HG03025 (cell line): ENCODE data around the gene CDK14.

Source experiments
- ATAC-seq: cut with Tn5 transposase; IDR thresholded peaks from one replicate; pipeline ENCODE4 v1.9.1; 2021; ENCODE audit warnings: mild to moderate bottlenecking, moderate library complexity; ENCODE audit not compliant: unreplicated experiment, low FRiP score

Gene CDK14

DNA sequence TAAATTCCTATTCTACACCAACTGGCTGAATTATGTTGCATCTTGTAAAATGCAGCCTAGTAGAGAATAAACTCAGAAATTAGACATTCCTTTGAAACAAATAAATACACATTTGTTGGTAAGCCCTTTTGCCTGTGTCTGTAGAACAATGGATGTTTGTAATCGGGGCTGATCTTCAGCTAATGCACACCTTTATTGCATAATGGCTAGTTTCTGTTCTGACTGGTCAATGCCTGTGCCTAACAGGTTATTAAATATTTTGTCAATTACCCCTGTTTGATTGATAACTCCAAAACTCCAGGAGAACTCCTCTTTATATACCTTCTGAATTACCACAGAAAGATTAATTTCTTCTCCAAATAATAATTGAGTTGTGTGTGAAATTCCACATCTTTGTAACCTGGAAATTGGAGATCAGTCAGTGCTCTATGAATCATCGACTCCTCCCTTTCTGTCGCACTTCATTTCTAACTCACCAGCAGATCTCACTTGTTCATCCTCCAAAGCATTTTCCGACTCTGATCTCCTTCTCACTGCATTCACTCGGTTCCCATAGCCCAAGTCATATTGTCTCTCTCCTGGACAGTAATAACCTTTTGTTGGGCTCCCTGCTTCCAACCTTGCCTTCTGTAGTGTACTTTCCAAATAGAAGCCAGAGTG, 472.1 kb downstream of the CDK14 start:
- no peak for ATAC-seq

DNA sequence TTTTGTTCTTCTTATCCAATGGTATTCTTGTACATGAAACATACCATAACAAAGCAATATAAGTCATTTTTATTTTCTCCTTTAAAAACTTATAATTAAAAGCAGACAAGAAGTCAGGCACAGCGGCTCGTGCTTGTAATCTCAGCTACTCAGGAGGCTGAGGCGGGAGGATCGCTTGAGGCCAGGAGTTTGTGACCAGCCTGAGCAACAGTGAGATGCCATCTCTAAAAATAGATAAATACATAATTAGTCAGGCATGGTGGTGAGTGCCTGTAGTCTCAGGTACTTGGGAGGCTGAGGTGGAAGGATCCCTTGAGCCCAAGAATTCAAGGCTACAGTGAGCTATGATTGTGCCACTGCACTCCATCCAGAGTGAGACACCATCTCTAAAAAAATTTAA, 473.0 kb downstream of the CDK14 start:
- no peak for ATAC-seq

DNA sequence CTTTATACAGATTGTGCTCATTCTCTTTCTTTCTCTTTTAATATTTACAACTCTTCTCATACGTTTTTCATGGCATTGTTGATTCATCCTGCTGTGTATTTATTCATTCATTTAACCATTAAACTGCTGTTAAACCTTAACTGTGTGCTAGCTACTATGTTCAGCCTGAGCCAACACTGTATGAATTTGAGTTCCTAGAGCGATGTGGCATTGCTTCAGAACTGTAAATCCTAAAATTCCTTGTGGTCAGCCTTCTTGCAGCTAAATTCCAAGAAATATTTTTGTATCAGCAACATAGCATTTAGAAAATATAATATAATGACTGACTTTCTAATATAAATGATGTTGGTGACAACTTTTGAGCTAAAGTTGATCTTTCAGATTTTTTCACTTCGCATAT, 483.4 kb downstream of the CDK14 start:
- no peak for ATAC-seq

DNA sequence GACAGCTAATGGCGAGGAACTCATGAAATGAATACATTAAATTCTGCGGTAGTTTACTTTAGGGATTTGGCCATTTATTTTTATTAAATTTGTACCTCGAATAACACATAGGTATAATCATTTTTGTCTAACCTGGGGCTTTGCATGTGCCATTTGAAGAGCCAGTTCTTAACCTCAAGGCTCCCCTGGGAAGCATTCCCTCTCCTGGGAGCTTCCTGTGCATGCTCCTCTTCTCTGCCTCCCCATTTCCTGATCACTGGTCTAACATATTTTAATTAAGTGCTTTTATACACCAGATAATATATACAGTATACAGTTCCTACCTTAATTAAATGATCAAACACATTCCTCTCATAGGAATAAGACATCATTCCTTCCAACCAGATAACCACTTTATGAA, 484.2 kb downstream of the CDK14 start:
- ATAC-seq = no peak

DNA sequence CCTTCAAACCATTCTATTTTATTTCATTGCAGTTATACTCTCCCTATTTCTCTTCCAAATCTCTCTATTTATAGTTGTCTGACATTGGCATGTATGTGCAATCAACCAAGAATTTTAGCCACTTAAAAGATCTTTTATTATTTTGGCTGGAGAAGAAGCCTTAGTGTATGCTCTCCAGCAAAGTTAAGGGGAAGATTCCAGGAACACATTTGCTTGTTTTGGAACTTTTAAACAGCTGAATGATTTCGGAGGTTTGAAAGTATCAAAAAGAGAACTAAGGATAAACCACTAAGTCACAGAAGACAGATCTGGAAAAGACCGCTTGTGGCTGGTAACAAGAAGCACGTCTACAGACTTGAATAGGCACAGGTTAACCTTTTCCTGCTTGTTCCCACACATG, 485.9 kb downstream of the CDK14 start:
- no peak for ATAC-seq

DNA sequence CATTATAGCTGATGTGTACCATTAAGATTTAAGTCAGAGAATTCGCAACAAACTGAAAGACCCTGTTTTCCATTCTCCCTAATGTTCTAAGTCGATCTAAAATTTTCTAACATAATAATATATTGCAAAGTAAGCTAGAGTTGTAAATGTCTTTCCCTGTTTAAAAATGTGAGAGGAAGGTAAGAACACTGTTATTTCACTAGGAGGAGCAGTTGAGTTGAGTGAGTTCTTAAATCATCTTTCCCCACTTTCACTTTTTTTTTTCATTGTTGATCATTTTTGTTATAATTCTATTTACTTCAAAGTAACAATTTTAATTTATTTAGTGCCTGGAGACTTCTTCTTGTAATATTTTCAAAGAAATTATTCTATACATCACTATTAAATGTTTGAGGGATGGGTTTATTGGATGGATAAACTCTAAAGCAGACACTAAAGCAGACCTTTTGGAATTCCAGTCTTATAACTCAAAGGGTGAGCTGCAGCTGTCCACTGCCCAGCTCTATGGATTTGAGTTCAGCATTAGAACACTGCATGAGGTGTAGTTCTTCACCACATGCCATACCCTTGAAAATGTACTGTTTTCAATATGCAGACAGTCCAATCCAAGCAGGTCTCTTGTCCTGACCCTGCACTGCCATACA, 486.9 kb downstream of the CDK14 start:
- ATAC-seq = no peak

DNA sequence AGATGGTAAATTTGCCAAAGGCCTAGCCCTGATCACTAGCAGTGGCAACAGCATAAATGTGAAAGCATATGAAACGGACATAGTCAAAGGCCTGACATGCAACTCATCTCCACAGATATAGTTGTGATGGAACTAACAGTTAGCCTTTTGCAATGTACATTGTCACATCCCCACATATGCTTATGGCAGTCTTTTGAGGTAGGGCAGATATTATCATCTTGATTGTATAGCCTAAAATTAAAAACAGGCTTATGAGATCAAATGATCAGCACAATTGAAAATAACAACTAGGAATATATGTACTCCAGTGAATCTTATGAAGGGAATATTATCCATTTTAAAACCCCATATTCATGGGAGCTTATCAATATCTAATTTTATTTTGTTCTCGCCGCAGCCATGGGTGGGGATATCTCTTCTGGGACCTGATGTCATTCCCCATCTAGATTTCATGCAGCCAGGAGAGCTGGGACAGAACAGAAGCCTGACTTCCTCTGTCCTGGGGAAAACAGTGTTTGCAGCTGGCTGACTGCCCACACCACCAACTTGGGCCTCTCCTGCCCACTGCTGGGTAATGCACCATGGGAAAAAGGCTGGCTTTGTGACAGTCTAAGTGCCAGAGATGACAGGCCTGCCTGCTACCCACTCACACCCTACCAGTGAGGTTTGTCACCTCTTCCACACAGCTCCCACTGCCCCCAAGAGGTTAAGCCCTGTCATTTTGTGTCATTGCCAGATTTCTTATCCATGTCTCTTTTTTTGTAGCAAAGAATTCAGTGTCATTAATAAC, 487.9 kb downstream of the CDK14 start:
- ATAC-seq = no peak

DNA sequence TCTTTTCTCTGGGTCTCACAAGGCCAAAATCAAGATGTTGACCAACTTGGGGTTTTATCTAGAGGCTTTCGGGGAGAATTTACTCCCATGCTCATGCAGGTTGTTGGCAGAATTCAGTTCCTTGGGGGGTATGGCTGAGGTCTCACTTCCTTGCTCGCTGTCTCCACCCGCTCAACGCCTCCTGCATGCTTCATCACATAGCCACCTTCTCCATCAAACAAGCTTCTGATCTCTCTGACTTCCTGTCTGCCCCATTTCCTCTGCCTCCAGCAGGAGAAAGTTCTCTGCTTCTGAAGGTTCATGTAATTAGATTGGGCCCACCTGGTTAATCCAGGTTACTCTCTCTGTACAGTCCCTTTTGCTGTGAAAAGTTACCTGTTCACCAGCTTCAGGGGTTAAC, 489.1 kb downstream of the CDK14 start:
- ATAC-seq = no peak

DNA sequence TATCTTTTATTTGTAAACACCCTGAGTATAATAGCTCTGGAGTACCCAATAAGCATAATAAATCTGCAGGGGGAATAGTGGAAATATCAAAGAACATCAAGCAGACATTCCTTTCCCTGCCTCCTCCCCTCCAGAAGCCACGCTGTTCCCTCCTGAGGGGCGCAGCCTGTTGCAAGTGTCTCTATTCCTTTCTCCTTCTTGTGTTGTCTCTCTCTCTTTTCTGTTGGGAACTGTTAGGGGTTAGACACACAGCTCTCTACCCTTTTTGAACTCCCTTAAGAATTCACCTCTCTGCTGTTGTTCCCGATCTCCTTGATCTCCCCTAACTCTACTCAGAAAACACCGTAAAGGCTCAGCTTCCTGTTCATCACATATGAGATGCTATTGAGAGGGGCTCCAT, 490.1 kb downstream of the CDK14 start:
- no peak for ATAC-seq

DNA sequence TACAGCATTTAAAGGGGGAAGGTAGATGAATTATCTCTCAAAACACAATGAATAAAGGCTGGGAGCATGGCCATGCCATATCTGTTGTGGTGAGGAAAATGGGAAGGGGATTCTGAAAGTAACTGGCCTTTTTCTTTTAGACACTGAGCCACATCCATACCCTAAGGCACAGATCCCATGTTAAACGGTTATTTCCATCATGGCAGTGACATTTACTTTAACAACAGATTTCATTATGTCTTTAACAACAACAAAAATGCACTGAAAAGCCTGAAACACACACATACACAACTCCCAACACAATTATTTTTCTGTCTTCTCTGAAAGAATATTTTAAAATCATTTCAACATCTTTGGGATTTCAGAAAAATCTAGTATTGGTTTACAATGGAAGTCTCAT, 492.0 kb downstream of the CDK14 start:
- no peak for ATAC-seq

DNA sequence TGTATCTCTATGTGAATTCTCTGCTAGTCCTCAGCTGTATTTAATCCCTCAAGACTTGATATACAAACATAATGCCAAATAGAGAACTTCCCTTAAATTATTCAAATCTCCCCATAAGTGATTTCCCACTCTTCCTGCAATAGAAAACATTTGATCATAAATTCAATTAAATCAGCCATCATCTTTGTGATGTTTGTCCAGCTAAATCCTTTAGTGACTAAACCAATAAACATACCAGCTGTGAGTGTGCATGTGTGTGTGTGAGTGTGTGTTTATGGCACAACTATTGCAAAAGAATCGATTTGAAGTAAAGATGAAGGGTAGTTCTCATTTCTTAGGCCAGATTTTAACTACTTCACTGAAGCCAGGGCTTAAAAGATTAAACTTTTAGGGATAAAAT, 492.6 kb downstream of the CDK14 start:
- ATAC-seq = no peak

DNA sequence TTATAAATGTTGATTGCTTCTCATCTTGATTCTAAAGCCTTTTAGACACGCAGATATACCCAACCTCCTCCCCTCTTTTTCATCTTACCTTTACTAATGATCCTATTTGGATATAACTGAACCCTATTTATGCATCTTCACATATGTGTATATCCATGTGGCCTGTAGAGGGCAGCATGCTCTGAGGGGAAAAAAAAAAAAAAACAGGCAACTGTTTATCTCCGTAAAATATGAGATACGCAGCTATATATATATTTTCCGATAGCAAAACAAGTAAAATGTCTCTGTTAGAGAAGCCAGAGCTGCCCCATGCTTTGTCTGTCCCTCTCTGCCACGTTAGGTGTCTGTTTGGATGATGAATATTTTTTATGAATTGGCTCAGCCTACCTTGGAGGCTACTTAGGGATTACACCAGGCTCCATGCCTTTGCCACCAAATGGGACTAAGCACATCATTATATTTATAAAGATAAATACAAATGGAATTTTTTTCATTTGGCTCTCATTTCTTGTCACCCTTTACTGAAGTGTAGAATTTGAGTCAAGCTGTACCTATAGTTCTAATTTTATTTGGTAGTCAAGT, 493.4 kb downstream of the CDK14 start:
- peak; percentile 63 for ATAC-seq

DNA sequence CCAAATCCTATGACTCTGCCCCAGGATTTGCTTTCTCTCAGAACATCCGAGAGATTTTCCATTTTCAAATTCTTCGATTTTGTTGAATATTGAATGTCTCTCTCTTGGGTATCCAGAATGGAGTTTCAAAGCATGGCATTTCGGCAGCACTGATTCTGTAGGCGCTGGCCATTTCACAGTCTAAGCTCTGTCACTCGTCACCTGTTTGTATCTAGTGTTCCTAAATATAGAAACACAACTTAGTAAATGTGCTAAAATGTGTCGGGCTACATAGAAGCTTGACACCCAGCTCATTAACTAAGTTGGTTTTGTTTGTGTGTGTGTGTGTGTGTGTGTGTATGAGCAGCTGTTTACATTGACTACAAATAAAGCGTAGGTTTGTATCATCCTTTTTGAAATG, 494.6 kb downstream of the CDK14 start:
- no peak for ATAC-seq

DNA sequence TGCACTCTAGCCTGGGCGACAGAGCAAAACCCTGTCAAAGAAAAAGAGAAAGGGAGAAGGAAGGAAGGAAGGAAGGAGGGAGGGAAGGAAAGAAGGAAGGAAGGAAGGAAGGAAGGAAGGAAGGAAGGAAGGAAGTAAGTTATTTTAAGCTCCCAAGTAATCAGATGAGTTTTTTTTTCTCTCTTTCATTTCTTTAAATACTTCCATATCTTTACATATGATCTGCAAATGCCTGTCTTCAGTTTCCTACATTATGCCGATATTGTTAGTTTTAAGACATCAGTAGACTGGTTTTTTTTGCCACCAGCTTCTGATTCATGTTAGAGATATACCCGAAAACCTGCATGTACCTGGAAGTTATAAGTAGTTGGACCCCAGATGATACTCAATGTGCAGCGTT, 495.5 kb downstream of the CDK14 start:
- no peak for ATAC-seq

DNA sequence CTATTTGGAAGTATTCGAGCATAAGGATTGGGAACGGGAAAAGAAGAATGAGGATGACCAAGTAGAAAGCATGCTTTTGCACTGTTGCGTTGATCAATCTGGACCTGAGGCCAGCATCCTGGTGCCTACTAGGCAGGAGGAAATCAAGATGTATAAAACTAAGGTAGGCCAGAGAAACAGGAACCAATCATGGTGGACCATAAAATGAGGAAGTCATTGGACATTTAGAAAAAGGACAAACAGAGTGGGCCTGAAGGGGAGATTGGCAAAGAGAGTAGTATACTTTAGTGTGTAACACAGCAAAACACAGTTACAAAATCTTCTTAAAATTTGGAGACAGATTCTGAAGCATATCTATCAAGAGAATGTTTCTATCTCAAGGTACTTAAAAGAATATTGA, 497.1 kb downstream of the CDK14 start:
- ATAC-seq = no peak

DNA sequence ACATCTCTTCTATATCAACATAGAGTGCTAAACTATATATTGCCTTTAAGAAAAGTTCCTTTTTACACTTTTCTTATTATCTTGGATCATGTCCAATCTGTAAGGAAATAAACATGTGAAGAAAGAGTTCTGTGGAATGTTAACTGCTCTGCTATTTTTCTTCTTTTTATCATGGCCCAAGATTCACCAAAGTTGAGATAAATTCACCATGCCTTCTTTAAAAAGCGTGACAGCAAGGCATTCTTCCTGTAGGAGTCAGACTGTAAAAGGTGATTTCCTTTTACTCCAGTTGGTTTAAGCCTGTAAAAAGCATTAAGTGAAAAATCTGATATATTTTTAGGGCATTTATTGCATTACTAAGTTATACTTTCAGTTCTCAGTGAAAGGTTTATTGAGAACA, 502.4 kb downstream of the CDK14 start:
- no peak for ATAC-seq

DNA sequence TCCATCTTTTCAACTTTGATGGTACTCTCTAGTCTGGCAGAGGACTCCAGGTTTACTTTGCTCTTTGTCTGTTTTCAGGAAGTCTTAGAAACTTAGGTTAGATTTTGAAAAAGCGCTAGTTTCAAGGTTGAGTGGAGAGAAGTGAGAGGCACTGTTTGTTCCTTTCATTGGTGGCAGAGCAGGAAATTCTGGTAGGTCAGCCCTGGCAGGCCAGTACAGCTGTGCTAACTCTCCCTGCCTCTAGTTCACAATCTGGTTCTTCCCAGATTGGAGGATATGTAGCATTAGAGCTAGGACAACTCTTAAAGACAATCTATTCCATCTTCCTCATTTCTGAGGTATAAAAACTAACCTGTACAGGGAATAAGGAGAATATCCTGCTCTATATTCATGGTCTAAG, 507.2 kb downstream of the CDK14 start:
- no peak for ATAC-seq

DNA sequence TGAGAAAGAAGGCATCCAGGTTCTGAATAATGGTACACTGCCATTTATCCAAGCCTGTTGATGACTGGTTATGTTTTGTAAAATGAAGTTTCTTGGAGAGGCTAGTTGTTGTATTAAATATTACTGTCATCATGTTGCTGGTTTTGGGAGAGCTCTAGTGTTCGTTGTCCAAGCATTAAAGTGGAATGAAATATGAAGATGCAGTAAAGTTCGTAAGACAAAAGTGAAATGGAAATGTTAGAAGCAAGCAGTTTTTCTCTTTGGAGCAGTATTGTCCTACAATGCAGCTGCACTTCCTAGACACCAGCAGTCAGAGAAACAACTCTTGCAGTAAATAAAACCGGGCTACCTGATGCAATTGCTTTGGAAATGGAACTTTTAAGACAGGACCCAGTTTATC, 511.3 kb downstream of the CDK14 start:
- no peak for ATAC-seq

DNA sequence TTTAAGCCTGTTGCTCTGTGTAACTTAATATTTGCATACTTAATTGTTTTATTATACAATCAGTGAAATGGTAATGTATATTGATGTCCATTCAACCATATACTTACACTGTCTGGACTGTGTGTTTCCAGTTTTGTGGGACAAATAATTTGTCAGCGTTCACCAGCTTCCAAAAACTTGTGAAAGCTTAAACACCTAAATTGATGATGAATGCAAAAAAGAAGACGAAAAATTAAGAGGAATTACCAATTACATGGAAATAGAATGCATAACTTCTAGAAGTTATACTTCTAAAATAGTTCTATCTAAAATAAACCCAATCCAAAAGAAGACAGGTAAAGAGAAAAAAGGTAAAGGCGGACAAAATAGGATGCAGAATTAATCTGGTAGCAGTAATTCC, 513.1 kb downstream of the CDK14 start:
- no peak for ATAC-seq

DNA sequence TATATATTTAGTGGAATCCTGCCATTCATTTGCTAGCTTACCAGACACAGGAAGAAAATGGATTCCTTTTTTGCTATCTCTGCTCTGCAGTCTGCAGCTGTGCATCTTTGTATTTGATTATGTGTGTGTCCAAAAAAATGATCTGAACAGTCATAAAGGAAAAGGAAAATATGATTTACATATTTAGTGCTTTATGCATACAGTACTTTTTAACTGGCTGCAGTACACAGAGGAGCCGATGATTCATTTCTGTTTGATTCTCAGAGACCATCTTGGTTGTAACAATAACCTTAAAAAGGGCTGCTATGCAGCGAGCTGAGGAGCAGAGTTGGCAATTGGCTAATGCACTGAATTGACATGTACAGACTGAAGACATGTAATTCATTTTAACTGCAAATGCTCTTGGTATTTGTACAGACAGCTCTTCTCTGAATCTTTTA, 516.8 kb downstream of the CDK14 start:
- ATAC-seq = no peak

DNA sequence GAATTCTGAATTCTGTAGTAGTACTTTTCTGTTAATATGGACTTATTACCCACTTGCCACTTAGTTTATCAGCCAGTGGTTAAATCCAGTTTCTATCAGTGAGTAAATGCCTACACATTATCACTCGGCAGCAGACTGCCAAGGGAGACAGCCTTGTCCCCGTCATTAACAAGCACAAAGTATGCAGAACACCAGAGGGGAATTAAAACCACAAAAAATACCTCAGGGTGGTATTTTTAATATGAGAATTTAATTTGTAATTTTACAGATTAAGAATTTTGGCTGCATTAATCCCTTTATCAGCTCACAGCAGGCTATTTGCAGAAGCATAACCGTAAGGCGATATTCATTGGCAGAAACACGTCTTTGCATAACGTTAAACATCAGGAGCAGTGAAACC, 518.1 kb downstream of the CDK14 start:
- ATAC-seq = no peak
